CD4-positive, alpha-beta T cell treated with Interferon gamma for 1 hour (primary cell): ENCODE measurements around the gene B4GALNT4.
"Not testable (repeated sequence)": the region's sequence is repeated elsewhere in the genome, so short reads cannot be mapped to it uniquely, and the experiment has no call there.

ENCODE experiments used
- DNase-seq: peaks from one replicate; pipeline ENCODE4 v3.0.0-alpha.2; 2020

Gene B4GALNT4

DNA sequence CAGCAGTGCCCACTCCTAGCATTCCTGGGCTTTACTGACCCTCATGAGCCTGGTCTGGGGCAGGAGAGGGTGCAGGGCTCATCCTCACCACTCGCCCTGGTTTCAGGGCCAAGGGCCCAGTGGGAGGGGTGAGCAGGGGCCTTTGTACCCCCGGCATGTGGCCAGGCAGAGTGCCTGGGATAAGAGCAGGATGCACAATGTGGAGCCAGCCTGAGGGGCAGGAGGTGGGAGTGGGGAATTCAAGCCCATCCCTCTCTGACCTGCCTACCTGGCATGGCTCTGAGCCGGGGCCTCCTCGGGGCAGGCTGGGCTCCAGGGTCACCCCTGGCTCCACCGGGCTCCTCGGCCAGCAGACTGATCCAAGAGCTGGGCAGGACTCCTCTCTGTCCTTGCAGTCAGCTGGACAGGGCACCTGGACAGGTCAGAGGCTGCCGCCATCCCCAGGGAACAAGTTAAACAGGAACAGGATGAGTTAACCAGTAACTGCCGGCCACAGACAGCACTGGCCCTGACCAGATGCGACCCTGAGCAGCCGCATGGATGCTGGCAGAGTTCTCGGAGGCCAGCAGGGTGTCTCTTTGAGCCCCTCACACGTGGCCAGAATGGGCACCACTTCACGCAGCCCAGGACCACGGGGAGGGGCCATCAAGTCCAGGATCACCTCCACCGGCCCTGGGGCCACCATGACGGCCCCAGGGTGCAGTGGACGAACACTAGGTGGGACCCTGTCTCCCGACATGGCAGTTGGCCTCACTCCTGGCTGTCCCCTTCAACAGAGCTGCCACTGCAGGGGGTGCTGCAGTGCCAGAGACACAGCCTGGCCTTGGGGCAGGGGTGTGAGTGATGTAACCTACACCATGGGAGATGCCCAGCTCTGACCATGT lies 40.5 kb downstream of the B4GALNT4 start:
- DNase-seq, result no peak

GRCh38 chr11:410711-411110 lies 41.4 kb downstream of the B4GALNT4 start:
- not testable (repeated sequence) for DNase-seq

GRCh38 chr11:411520-411919 lies 42.2 kb downstream of the B4GALNT4 start:
- DNase-seq, result not testable (repeated sequence)

DNA sequence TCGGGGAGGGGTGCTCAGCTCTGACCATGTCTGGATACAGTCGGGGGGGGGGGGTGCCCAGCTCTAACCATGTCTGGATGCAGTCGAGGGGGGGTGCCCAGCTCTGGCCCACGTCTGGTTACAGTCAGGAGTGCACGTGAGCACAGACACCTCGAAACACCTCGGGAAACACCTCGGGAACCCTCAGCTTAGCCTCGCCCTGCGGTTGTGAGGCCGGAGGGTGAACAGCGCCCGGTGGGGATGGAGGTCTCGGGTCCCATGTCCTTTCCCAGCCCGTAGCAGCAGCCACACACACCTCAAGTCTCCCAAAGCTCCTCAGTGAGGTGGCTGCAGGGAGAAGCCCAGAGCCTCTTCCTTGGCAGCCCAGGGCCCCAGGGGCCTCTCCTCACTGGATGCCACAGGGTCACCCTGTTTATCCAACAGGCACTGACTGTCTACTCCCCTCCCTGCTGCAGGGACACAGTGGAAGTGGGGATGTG lies 43.4 kb downstream of the B4GALNT4 start:
- no peak for DNase-seq

DNA sequence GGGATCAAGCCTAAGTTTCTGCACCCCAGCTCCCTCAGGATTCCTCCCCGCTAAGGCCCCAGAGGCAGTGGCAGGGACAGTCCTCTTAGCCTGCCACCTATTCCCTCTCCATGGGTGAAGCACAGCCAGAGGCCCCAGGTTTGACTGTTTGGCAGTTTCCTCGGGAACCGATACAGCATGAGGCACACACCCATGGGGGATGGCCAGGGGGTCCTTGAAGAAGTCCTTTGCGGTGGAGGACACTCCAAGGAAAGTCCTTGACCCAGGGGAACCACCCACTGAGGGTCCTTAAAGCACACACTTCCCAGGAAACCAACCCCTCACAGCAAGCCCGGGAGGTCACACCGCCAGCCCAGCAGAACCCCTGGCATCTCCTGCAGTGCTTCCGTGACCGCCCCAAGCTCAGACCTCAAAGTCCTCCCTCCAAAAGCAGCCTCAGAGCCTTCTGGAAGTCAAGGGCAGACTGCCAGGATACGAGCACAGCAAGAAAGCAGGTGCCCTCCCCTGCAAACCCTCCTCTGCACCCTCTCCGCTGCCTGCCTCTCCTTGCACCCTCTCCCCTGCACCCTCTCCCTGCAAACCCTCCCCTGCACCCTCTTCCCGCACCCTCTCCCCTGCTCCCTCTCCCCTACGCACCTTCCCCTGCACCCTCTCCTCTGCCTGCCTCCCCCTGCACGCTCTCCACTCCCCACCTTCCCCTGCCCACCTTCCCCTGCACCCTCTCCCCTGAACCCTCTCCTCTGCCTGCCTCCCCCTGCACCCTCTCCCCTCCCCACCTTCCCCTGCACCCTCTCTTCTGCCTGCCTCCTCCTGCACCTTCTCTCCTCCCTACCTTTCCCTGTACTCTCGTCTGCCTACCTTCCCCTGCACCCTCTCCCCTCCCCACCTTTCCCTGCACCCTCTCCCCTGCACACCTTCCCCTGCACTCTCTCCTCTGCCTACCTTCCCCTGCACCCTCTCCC lies 44.1 kb downstream of the B4GALNT4 start:
- no peak for DNase-seq

DNA sequence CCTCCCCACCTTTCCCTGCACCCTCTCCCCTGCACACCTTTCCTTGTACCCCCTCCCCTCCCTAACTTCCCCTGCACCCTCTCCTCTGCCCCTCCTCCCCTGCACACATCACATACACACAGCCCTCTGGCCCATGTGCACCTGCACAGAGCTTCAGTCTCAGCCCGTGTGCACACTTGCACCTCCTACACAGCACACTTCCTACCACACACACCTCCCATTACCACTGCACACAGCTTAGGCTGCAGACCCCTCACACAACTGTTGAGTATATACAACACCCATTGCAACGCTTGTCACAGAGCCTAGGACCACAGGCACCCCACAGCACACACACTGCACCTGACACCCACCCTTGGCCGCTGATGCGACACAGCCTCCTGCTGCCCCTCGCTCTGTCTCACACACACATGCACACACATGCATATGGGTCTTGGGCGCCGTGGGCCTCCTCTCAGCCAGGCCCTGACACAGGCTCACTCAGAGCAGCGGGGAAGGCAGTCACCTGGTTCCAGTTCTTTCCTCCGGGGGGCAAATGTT lies 45.1 kb downstream of the B4GALNT4 start:
- DNase-seq, result no peak

DNA sequence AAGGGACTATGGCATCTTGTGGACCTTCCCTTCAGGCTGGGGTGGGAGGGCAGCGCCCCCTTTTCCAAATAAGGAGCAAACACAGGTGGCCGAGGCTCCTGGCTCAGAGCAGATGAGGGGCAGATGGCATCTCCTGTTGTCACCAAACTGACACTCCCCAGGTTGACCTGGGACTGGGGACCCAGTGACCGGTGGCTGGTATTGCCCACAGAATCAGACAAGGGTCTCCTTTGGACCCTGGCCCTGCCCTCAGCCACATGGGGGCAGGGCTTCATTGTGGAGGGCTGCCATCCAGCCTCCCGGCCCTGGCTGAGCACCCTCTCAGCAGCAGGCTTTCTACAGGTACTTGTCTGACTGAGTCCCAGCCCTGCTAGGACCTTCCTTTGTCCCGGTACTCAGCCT lies 46.3 kb downstream of the B4GALNT4 start:
- no peak for DNase-seq

- no peak for DNase-seq
These were observed 46.9 kb downstream of the B4GALNT4 start for GRCh38 chr11:416051-416756.

GRCh38 chr11:416757-417621 lies 47.7 kb downstream of the B4GALNT4 start:
- DNase-seq, result peak; percentile 23

DNA sequence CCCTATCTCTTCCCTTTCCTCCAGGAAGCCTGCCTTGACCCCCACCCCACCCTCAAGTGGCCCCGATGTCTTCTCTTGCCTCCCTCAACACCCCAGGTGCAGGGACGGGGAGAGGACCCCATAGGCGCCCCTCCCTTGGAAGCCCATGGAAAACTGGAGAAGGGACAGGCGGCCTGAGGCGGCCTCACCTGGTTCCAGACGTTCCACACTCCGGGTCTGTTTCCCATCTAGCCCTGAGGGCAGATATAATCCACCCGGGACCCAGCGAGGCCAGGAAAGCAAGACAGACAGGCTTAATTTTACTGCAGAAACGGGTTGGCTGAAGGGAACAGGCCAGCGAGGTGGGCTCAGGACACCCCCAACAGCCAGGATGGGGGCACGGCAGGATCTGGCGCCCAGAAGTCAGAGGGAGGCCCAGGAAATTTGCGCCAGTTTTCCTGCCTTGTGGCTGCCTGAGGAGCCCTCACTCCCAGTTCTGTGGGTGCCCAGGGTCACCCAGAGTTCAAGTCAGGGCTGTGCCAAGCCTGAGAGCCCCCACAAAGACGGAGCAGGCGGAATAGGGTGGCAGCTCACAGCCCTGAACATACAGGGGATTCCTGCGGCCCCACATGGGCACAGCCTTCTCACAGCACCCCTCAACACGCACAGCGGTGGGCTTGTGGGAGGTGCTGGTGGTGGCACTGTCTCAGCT lies 48.5 kb downstream of the B4GALNT4 start:
- no peak for DNase-seq

GRCh38 chr11:418343-419247 lies 49.3 kb downstream of the B4GALNT4 start:
- DNase-seq, result no peak

DNA sequence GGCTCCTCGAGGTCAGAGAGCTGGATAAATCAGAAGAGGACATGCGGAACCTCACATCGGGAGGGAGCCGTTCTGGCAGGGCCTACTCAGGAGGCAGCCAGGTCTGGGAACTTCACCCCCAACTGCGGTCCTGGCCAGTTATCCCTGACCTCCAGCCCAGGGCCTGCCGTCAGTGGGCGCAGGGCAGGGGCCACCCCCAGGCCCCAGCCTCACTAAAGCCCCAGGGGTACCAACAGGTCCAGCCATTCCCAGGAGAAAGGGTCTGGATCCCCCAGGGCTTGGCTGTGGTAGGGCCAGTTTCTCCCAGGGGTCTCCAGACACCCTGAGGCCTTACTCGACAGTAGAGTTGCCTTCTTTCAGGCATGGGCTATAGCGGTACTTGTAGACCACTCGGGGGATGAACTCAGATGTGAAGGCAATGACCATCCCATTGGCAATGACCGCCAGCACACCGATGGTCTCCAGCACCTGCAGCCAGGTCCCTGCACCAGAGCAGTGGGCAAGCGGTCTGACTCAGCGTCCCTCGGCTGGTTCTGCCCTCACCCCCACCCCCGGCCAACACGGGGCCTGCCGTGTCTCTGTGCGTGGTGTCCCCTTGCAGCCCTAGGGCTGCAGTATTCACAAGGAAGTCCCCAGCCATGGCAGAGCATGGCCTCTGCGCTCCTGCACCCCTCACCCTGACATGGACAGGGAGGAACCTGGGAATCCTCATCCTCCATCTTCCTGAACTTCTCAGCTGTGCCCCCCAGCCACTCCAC lies 50.1 kb downstream of the B4GALNT4 start:
- DNase-seq, result no peak

DNA sequence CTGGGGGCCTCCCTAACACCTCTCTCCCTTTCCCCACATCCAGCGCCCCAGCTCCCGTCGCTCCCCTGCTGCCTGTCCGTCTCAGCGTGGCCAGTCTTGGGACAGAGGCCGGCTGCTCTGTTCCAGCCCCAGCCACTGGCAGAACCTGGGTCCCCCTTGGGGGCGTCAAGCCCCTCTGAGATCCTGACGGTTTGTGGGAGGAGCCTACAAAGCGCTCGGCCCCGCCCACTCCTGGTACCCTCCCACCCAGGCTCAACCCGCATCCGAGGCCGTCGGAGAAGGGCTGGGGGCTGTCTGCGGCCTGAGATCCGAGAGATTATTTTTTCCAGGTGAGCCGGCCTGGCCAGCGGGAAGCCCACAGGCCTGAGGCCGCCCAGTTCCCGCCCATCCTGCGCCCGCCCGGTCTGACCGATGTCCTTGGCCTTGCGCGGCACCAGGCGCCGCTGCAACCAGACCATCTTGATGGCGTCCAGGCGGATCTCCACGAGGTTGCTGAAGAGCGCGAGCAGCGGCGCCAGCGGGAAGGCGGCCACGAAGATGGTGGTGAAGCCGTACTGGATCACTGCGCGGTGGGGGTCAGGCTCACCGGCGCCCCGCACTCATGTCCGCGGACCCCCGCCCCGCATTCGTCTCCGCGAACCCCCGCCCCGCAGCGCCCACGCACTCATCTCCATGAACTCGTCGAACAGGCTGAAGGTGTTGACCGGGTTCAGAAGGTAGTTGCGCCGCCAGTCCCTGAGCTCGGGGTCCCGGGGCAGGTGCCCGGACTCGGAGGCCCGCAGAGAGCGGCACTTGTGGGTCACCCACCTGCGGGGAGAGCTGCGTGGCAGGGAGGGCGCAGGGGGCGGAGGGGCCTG lies 51.0 kb downstream of the B4GALNT4 start:
- DNase-seq, result no peak

GRCh38 chr11:420911-421321 lies 51.6 kb downstream of the B4GALNT4 start:
- no peak for DNase-seq

DNA sequence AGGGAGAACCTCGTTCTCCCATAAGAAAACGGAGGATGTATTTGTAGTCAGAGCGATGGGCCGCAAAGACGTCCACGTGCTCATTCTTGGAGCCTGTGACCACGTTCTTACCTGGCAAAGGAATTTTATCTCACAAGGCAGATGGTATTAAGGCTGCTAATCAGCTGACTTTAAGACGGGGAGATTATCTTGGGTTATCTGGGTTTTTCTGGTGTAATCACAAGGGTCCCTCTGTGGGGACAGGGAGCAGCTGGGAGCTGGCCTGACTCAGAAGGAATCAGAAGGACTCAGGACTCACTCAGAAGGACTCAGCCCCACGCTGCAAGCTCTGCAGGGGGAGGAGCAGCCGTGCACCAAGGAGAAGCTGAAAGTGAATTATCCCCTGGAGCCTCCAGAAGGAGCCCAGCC lies 53.0 kb downstream of the B4GALNT4 start:
- DNase-seq, result no peak

- DNase-seq, result no peak
These were observed 54.9 kb downstream of the B4GALNT4 start for GRCh38 chr11:424232-424631.

DNA sequence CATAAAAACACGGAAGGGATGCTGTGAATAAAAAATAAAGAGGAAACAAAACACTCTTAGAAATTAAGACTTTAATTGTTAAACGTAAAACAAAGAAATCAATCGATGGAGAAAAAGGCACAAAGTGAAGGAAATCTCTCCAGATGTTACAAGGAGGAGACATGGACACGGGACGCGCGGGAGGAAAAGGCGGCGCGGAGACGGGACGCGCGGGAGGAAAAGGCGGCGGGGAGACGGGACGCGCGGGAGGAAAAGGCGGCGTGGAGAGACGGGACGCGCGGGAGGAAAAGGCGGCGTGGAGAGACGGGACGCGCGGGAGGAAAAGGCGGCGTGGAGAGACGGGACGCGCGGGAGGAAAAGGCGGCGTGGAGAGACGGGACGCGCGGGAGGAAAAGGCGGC lies 55.5 kb downstream of the B4GALNT4 start:
- DNase-seq, result not testable (repeated sequence)

- DNase-seq, result no peak
These were observed 56.0 kb downstream of the B4GALNT4 start for GRCh38 chr11:425301-425700.
